GM23338 (cell line): ENCODE data around the gene ZNF398. TPM values are rescaled to one million over a fixed set of nuclear protein-coding genes. Genes with fewer than 3 reads are reported as not detected.

Source experiments
- ATAC-seq: fragments of 200-7000 bp; cut with Tn5 transposase; 3 replicates; pipeline ENCODE4 v1.9.1; 2020
- DNase-seq: peaks from one replicate; pipeline ENCODE4 v3.0.0-alpha.2; 2015; ENCODE audit warnings: low spot score
- H2AFZ ChIP-seq: fragments of 200-600 bp; sonication (generic); 2 replicates; pipeline ENCODE4 v1.8.0; 2016; ENCODE audit warnings: antibody characterized with exemption, mild to moderate bottlenecking, moderate library complexity
- H3F3A ChIP-seq: fragments of 200-600 bp; sonication (generic); replicated peaks from 2 replicates; pipeline ENCODE4 v1.8.0; 2017; ENCODE audit warnings: antibody characterized with exemption, mixed run types, low read depth
- H3K27ac ChIP-seq: fragments of 200-600 bp; sonication (generic); 2 replicates; pipeline ENCODE4 v1.6.1; 2016; ENCODE audit warnings: low read depth
- H3K27me3 ChIP-seq: fragments of 200-600 bp; sonication (generic); 2 replicates; pipeline ENCODE4 v1.8.0; 2016; ENCODE audit warnings: mild to moderate bottlenecking, mixed run types, moderate library complexity; ENCODE audit not compliant: insufficient read depth
- H3K36me3 ChIP-seq: fragments of 200-600 bp; sonication (generic); 2 replicates; pipeline ENCODE4 v1.8.0; 2016; ENCODE audit warnings: mild to moderate bottlenecking; ENCODE audit not compliant: insufficient read depth
- H3K4me1 ChIP-seq: fragments of 200-600 bp; sonication (generic); 2 replicates; pipeline ENCODE4 v1.8.0; 2016; ENCODE audit warnings: mild to moderate bottlenecking, moderate library complexity; ENCODE audit not compliant: insufficient read depth
- H3K4me2 ChIP-seq: fragments of 200-600 bp; sonication (generic); 2 replicates; pipeline ENCODE4 v1.7.1; 2017; ENCODE audit warnings: mixed run types
- H3K4me3 ChIP-seq: fragments of 200-600 bp; sonication (generic); 2 replicates; pipeline ENCODE4 v1.6.1; 2016; ENCODE audit warnings: mixed run types
- H3K79me2 ChIP-seq: fragments of 200-600 bp; sonication (generic); replicated peaks from 2 replicates; pipeline ENCODE4 v1.8.0; 2017; ENCODE audit warnings: mild to moderate bottlenecking; ENCODE audit not compliant: insufficient read depth
- H3K9me2 ChIP-seq: fragments of 200-600 bp; sonication (generic); 2 replicates; pipeline ENCODE4 v1.8.0; 2017; ENCODE audit not compliant: insufficient read depth
- H4K20me1 ChIP-seq: fragments of 200-600 bp; sonication (generic); replicated peaks from 2 replicates; pipeline ENCODE4 v1.8.0; 2017; ENCODE audit warnings: mild to moderate bottlenecking; ENCODE audit not compliant: insufficient read depth
- H3K27ac Mint-ChIP-seq: 2 replicates; pipeline ENCODE4 v1.8.0; 2020; ENCODE audit warnings: inconsistent platforms, mild to moderate bottlenecking, moderate library complexity, mixed read lengths
- H3K27me3 Mint-ChIP-seq: 3 replicates; pipeline ENCODE4 v1.8.0; 2022; ENCODE audit warnings: low read depth, mild to moderate bottlenecking, moderate library complexity, mixed read lengths, inconsistent platforms; ENCODE audit not compliant: insufficient read depth, poor library complexity
- H3K36me3 Mint-ChIP-seq: 3 replicates; pipeline ENCODE4 v1.8.0; 2021; ENCODE audit warnings: low read depth, mild to moderate bottlenecking, inconsistent platforms, moderate library complexity, mixed read lengths
- H3K4me1 Mint-ChIP-seq: 3 replicates; pipeline ENCODE4 v1.8.0; 2020; ENCODE audit warnings: mild to moderate bottlenecking, inconsistent platforms, mixed read lengths
- H3K4me3 Mint-ChIP-seq: 3 replicates; pipeline ENCODE4 v1.8.0; 2021; ENCODE audit warnings: moderate library complexity, mild to moderate bottlenecking, inconsistent platforms, mixed read lengths
- H3K9me3 Mint-ChIP-seq: 3 replicates; pipeline ENCODE4 v1.8.0; 2020; ENCODE audit warnings: moderate library complexity, mild to moderate bottlenecking, inconsistent platforms, mixed read lengths
- CREB1 ChIP-seq: fragments of 250-450 bp; sonication (Bioruptor Pico); IDR thresholded peaks from 2 replicates; pipeline ENCODE4 v1.5.0; 2020; ENCODE audit warnings: low read depth, mild to moderate bottlenecking, moderate library complexity
- CTCF ChIP-seq, 2 experiments: fragments of 200-600 bp in 1 of 2; sonication (generic) in 1 of 2; conservative IDR thresholded peaks; 2 replicates each; pipeline versions ENCODE4 v1.5.1 to v1.6.1; 2016 to 2017; ENCODE audit warnings: antibody characterized with exemption in 2 of 2, low read depth in 2 of 2, mild to moderate bottlenecking in 2 of 2, moderate library complexity in 1 of 2
- ETS1 ChIP-seq: IDR thresholded peaks from 2 replicates; pipeline ENCODE4 v1.6.1; 2016; ENCODE audit warnings: antibody characterized with exemption
- EZH2 ChIP-seq: fragments of 200-600 bp; sonication (generic); IDR thresholded peaks from one replicate; pipeline ENCODE4 v1.8.0; 2017; ENCODE audit warnings: antibody characterized with exemption, mild to moderate bottlenecking, low read depth; ENCODE audit not compliant: unreplicated experiment
- JUNB ChIP-seq: IDR thresholded peaks from one replicate; pipeline ENCODE4 v1.6.1; 2016; ENCODE audit warnings: antibody characterized with exemption; ENCODE audit not compliant: unreplicated experiment
- NANOG ChIP-seq: IDR thresholded peaks from 2 replicates; pipeline ENCODE4 v1.6.1; 2016; ENCODE audit warnings: antibody characterized with exemption, borderline replicate concordance
- POLR2AphosphoS5 ChIP-seq: IDR thresholded peaks from 2 replicates; pipeline ENCODE4 v1.6.1; 2016; ENCODE audit warnings: antibody characterized with exemption, low read depth
- REST ChIP-seq: IDR thresholded peaks from one replicate; pipeline ENCODE4 v1.6.1; 2018; ENCODE audit warnings: antibody characterized with exemption; ENCODE audit not compliant: unreplicated experiment
- STAT1 ChIP-seq: IDR thresholded peaks from one replicate; pipeline ENCODE4 v1.6.1; 2016; ENCODE audit warnings: antibody characterized with exemption; ENCODE audit not compliant: unreplicated experiment
- ZNF331 ChIP-seq: fragments of 250-450 bp; sonication (Bioruptor Pico); IDR thresholded peaks from 2 replicates; pipeline ENCODE4 v1.5.0; 2020; ENCODE audit warnings: low read depth, mild to moderate bottlenecking, moderate library complexity
- ZNF462 ChIP-seq: fragments of 250-450 bp; sonication (Bioruptor Pico); IDR thresholded peaks from 2 replicates; pipeline ENCODE4 v1.5.0; 2020; ENCODE audit warnings: mild to moderate bottlenecking, moderate library complexity
- polyA plus RNA-seq: library from polyadenylated mRNA; unstranded; fragments of >200 nt; fragmentation: Nextera tagmentation; extraction: Ambion mirVana; gene quantifications from 2 replicates; pipeline ENCODE4 v1.2.1, GENCODE V29; 2016
- total RNA-seq: library from RNA; depleted of rRNA; stranded (reverse); fragments of >200 nt; shearing (Covaris generic); gene quantifications from 2 replicates; pipeline ENCODE4 v1.2.3, GENCODE V29; 2014

The ZNF398 gene
- total and polyA plus RNA-seq, 2 experiments from 2014 or later, result 20.7 to 99.6 TPM

- TF ChIP-seq ETS1, result no peak
- no peak for TF ChIP-seq CTCF (conservative IDR thresholded peaks at IDR 0.05; ENCODE audit: low read depth in 2 of 2)
These were observed 52.2 kb downstream of the ZNF398 start (continued) for GRCh38 chr7:149199234-149199995.

- ATAC-seq, result no peak
- Mint-ChIP-seq H3K36me3 (peaks cover 92% of the 10 kb centered on the region), H3K4me1 (peaks cover 18% of the 10 kb centered on the region), H3K9me3 (no peaks in the 10 kb centered on the region; the same call in 2 of the 3 replicates), H3K27ac (no peak overlapping the region), H3K4me3 (no peak overlapping the region), H3K27me3 (peaks cover 4% of the 10 kb centered on the region)
- H3K27me3 ChIP-seq, result no peaks in the 10 kb centered on the region
- H3K9me2 ChIP-seq, result no peaks in the 10 kb centered on the region
- no peak overlapping the region for H2AFZ ChIP-seq
- peak overlapping the region; percentile 5; the same call in 1 of the 2 replicates for H3K27ac ChIP-seq
- DNase-seq, result no peak
- H3K79me2 ChIP-seq, result peaks cover 48% of the 10 kb centered on the region
- H3K36me3 ChIP-seq, result peaks cover 61% of the 10 kb centered on the region
- no peak overlapping the region for H3K4me3 ChIP-seq
- H3K4me2 ChIP-seq, result no peak overlapping the region
- H3K4me1 ChIP-seq, result 0 out of 2 replicates have a peak, but pooled peaks cover 5% of the 10 kb centered on the region
- H3F3A ChIP-seq, result peaks cover 9% of the 10 kb centered on the region
- peaks cover 15% of the 10 kb centered on the region for H4K20me1 ChIP-seq
- TF ChIP-seq NANOG, result no peak
- no peak for TF ChIP-seq REST
- no peak for TF ChIP-seq ZNF462 (CRISPR knock-in tag)
- TF ChIP-seq CREB1 (CRISPR knock-in tag), result no peak
- no peak for TF ChIP-seq ZNF331 (CRISPR knock-in tag)
- no peak for TF ChIP-seq JUNB
- no peak for TF ChIP-seq STAT1
- no peak for TF ChIP-seq EZH2
- TF ChIP-seq POLR2AphosphoS5, result no peak
These were observed 55.6 kb downstream of the ZNF398 start for GRCh38 chr7:149202831-149203231.
